Activated naive CD8-positive, alpha-beta T cell treated with anti-CD3 and anti-CD28 coated beads for 36 hours (primary cell): ENCODE results near the gene SYT8. TPM values are rescaled to one million over a fixed set of nuclear protein-coding genes. Genes with fewer than 3 reads are reported as not detected.
"Not testable (repeated sequence)": the region's sequence is repeated elsewhere in the genome, so short reads cannot be mapped to it uniquely, and the experiment has no call there.

ENCODE experiments used
- DNase-seq: peaks from one replicate; pipeline ENCODE4 v3.0.0; 2021
- H3K27ac Mint-ChIP-seq: one replicate; pipeline ENCODE4 v1.8.0; 2022; ENCODE audit warnings: mild to moderate bottlenecking, moderate library complexity, mixed read lengths
- H3K27me3 Mint-ChIP-seq: one replicate; pipeline ENCODE4 v1.8.0; 2022; ENCODE audit warnings: mild to moderate bottlenecking, mixed read lengths
- H3K36me3 Mint-ChIP-seq: one replicate; pipeline ENCODE4 v1.8.0; 2021; ENCODE audit warnings: mild to moderate bottlenecking, mixed read lengths
- H3K4me1 Mint-ChIP-seq: one replicate; pipeline ENCODE4 v1.8.0; 2021; ENCODE audit warnings: mixed read lengths
- H3K4me3 Mint-ChIP-seq: one replicate; pipeline ENCODE4 v1.8.0; 2022; ENCODE audit warnings: mild to moderate bottlenecking, moderate library complexity, mixed read lengths
- H3K9me3 Mint-ChIP-seq: one replicate; pipeline ENCODE4 v1.8.0; 2022; ENCODE audit warnings: mixed read lengths
- total RNA-seq, 2 experiments: library from RNA; stranded (reverse); gene quantifications; one replicate each; pipeline ENCODE4 v1.2.3, GENCODE V29; 2021

SYT8 gene, protein sequence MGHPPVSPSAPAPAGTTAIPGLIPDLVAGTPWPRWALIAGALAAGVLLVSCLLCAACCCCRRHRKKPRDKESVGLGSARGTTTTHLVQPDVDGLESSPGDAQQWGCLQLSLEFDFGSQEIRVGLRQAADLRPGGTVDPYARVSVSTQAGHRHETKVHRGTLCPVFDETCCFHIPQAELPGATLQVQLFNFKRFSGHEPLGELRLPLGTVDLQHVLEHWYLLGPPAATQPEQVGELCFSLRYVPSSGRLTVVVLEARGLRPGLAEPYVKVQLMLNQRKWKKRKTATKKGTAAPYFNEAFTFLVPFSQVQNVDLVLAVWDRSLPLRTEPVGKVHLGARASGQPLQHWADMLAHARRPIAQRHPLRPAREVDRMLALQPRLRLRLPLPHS
- not detected for total RNA-seq

DNA sequence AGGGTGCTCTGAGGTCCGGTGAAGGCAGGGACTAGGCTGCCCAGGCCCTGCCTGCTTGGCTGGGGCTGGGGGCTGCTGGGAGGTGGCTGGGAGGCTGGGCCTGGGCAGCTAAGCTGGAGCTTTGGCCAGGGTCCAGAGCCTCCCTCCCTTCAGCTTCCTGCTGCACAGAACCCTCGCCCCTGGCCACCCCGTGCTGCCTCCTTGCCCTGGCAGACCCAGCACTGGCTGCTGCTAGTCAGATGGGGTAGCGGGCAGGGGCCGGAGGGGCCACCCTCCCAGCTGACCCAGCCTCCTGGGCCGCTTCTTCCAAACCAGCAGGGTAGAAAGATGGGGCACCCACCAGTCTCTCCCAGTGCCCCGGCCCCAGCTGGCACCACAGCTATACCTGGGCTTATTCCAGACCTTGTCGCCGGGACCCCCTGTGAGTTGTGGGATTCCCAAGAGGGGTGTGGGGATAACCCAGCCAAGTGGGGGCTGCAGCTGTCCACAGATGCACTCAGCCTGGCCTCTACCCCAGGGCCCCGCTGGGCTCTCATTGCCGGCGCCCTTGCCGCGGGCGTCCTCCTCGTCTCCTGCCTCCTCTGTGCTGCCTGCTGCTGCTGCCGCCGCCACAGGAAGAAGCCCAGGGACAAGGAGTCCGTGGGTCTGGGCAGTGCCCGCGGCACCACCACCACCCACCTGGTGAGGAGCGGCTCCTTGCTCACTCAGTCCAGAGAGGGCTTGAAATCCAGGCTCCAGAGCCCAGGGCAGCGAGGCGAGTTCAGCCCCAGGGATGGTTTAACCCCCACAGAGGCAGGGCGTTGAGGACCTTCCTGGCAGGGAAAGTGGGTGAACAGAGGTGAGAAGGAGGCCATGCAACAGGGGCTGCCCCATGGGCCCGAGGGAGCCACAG lies at the start of gene SYT8:
Gene SYT8 (plus strand): TSS at position 212 of the 892 bp plus-strand sequence. CDS start 116 bp downstream, at position 328.
- H3K36me3 Mint-ChIP-seq = no peaks in the 10 kb centered on the region
- H3K9me3 Mint-ChIP-seq = no peaks in the 10 kb centered on the region
- H3K27me3 Mint-ChIP-seq = peaks cover 3% of the 10 kb centered on the region
- H3K4me3 Mint-ChIP-seq = no peak within 1 kb of the TSS
- H3K4me1 Mint-ChIP-seq = peaks cover 4% of the 10 kb centered on the region
- no peak within 1 kb of the TSS for H3K27ac Mint-ChIP-seq
- no peak for DNase-seq

DNA sequence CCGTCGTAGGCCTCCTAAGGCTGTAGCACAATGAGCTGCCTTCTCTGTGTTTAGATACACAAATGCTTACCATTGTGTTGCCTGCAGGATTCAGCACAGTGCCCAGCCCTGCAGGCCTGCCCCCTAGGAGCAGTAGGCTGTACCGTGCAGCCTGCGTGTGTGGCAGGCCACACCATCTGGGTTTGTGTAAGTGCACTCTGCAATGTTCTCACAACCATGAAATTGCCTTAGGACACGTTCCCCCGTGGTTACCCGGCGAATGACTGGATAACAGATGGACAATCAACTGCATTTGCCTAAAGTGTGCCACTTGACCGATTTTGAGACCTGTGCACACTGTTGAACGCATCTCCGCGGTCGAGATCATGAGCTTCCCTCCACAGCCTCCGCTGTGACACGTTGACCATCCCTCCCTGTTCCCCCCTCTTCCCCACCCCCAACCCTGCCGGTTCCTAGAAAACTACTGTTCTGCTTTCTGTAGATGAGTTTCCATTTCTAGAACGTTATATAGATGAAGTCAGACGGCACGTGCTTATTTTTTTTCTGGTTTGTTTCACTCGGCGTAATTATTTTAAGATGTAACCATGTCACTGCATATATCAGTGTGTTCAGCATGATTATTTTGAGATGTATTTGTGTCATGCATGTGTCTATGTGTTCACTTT lies 48.9 kb upstream of the SYT8 start:
- Mint-ChIP-seq H3K27ac (no peak overlapping the region), H3K9me3 (no peaks in the 10 kb centered on the region), H3K4me3 (no peak overlapping the region), H3K27me3 (no peaks in the 10 kb centered on the region), H3K36me3 (no peaks in the 10 kb centered on the region), H3K4me1 (no peaks in the 10 kb centered on the region)
- no peak for DNase-seq

DNA sequence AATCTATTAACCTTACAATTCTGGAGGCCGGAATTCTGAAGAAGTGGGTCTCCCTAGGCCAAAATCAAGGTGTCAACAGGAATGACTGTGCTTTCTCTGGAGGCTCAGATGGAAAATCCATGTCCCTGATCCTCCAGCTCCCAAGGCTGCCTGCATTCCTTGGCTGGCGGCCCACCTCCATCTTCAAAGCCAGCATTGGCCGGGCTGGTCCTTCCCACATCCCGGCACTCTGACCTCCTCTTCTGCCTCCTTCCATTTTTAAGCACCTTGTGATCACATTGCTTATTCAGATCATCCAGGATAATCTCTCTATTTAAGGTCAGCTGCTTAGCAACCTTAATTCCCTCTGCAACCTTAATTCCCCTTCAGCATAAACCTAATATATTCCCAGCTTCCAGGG lies 48.3 kb upstream of the SYT8 start:
- DNase-seq = no peak
- H3K4me1 Mint-ChIP-seq = no peaks in the 10 kb centered on the region
- no peaks in the 10 kb centered on the region for H3K9me3 Mint-ChIP-seq
- no peak overlapping the region for H3K27ac Mint-ChIP-seq
- H3K36me3 Mint-ChIP-seq = no peaks in the 10 kb centered on the region
- no peak overlapping the region for H3K4me3 Mint-ChIP-seq
- no peaks in the 10 kb centered on the region for H3K27me3 Mint-ChIP-seq

DNA sequence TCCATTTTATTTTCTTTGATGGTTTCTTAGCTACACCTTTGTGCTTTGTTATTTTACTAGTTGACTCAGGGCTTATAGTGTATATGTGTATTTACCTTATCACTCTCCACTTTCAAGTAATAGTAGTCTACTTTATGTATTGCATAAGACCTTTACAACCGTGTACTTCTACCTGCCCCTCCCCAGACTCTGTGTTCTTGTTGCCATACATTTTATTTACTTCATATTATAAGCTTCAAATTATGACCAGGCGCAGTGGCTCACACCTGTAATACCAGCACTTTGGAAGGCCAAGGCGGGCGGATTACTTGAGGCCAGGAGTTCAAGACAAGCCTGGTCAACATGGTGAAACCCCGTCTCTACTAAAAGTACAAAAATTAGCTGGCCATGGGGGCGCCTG lies 42.9 kb upstream of the SYT8 start:
- H3K9me3 Mint-ChIP-seq = peaks cover 1% of the 10 kb centered on the region
- no peak overlapping the region for H3K4me3 Mint-ChIP-seq
- no peaks in the 10 kb centered on the region for H3K27me3 Mint-ChIP-seq
- no peak overlapping the region for H3K27ac Mint-ChIP-seq
- peaks cover 6% of the 10 kb centered on the region for H3K36me3 Mint-ChIP-seq
- DNase-seq = no peak
- peaks cover 3% of the 10 kb centered on the region for H3K4me1 Mint-ChIP-seq

DNA sequence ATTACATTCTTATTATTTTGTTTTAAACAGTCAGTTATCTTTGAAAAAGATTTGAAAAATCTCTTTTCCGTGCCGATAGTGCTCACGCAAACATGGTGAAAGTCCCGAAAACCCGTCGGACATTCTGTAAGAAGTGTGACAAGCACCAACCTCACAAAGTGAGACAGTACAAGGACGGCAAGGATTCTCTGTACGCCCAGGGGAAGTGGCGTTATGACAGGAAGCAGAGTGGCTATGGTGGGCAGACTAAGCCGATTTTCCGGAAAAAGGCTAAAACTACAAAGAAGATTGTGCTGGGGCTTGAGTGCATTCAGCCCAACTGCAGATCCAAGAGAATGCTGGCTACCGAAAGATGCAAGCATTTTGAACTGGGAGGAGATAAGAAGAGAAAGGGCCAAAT lies 42.3 kb upstream of the SYT8 start:
- Mint-ChIP-seq H3K4me3 (peak overlapping the region; percentile 72), H3K27me3 (no peaks in the 10 kb centered on the region)

DNA sequence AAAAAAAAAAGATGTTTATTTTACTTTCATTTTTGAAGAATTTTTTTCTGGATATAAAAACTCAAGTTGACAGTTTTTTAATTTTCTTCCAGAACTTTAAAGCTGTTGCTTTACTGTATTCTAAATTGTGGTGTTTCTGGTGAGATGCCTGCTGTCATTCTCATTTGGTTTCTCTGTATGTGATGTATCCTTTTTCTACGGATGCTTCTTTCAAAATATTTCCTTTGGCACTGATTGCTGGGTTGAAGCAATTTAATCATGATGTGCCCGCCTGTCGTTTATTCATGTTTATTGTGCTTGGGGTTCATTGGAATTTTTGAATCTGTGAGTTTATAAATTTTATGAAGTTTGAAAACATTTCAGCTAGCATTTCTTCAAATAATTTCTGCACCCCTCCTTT lies 41.7 kb upstream of the SYT8 start:
- Mint-ChIP-seq H3K4me3 (no peak overlapping the region), H3K4me1 (peaks cover 3% of the 10 kb centered on the region), H3K27me3 (no peaks in the 10 kb centered on the region), H3K36me3 (peaks cover 6% of the 10 kb centered on the region), H3K27ac (no peak overlapping the region), H3K9me3 (peaks cover 1% of the 10 kb centered on the region)
- no peak for DNase-seq

More for the DNA sequence above, 42.3 kb upstream of the SYT8 start:
- Mint-ChIP-seq H3K27ac (no peak overlapping the region), H3K36me3 (peaks cover 6% of the 10 kb centered on the region), H3K4me1 (peaks cover 3% of the 10 kb centered on the region), H3K9me3 (peaks cover 1% of the 10 kb centered on the region)
- no peak for DNase-seq

DNA sequence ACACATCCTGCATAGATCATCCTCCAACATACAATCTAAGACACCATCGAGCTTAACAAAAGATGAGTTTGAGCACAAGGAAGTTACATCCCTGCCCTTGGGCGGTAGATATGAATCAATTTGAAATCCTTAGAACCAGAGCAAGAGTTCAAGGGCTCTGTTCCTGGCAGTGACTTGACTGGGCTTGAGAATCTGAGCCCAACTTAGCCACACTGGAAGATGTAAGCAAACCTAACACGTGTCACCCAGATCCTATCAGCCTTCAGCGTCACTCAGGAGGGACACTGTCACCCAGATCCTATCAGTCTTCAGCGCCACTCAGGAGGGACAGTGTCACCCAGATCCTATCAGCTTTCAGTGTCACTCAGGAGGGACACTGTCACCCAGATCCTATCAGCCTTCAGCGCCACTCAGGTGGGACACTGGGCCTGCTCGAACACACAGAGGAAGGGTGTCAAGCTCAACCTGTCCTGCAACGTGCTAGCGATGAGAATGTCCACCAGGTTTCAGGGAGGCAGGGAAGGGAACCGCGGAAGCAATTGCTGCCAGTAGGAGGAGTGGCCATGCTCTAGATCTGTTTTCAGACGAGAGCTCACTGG lies 38.3 kb upstream of the SYT8 start:
- H3K4me3 Mint-ChIP-seq = no peak overlapping the region

DNA sequence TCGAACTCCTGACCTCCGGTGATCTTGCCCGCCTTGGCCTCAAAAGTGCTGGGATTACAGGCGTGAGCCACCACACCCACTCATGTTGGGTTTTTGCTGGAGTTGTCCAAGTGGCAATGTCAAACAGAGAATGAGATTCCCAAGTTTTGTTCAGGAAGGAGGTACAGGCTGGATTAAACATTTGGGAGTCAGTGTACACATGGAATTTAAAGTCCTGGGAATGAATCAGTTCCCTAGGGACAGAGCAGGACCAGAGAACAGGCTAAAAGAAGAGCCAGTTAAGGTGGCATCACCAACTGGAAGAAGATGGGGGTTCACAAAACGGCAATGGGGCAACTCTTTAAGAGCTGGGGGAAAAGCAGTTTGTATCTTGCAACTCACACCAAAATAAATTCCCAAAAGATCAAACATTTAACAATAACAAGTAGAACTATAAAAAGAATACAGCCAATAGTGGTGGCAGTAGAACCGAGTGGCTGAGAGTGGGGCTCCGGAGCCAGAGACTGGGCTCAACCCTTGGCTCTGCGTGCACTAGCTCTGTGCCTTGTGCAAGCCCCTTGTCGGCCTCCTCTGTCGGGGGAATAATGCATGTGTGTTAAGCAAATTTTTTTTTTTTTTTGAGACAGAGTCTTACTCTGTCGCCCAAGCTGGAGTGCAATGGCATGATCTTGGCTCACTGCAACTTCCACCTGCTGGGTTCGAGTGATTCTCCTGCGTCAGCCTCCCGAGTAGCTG lies 37.2 kb upstream of the SYT8 start:
- DNase-seq = no peak
- Mint-ChIP-seq H3K4me1 (peaks cover 1% of the 10 kb centered on the region), H3K9me3 (peaks cover under 1% of the 10 kb centered on the region), H3K27me3 (no peaks in the 10 kb centered on the region), H3K27ac (no peak overlapping the region), H3K36me3 (peaks cover 4% of the 10 kb centered on the region), H3K4me3 (no peak overlapping the region)

More for the DNA sequence above, 38.3 kb upstream of the SYT8 start:
- H3K36me3 Mint-ChIP-seq = peaks cover 6% of the 10 kb centered on the region
- no peak for DNase-seq
- H3K9me3 Mint-ChIP-seq = peaks cover 1% of the 10 kb centered on the region
- peaks cover 3% of the 10 kb centered on the region for H3K4me1 Mint-ChIP-seq
- H3K27me3 Mint-ChIP-seq = no peaks in the 10 kb centered on the region
- H3K27ac Mint-ChIP-seq = no peak overlapping the region

DNA sequence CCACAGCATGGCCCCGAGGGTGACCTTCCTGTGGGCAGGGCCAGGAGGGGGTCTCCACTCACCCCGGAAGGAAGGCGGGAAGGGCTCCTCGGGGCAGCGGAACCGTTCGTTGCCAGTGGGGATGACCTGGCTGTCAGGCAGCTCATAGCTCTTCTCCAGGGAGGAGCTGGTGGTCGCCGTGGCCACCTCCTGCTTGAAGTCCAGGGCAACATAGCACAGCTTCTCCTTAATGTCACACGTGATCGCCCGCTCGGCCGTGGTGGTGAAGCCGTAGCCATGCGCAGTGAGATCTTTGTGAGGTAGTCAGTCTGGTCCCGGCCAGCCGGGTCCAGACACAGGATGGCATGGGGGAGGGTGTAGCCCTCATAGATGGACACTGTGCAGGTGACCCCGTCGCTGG lies 31.5 kb upstream of the SYT8 start:
- Mint-ChIP-seq H3K27me3 (peaks cover 6% of the 10 kb centered on the region), H3K4me1 (no peaks in the 10 kb centered on the region), H3K27ac (no peak overlapping the region), H3K9me3 (no peaks in the 10 kb centered on the region), H3K4me3 (no peak overlapping the region), H3K36me3 (no peaks in the 10 kb centered on the region)
- DNase-seq = no peak

DNA sequence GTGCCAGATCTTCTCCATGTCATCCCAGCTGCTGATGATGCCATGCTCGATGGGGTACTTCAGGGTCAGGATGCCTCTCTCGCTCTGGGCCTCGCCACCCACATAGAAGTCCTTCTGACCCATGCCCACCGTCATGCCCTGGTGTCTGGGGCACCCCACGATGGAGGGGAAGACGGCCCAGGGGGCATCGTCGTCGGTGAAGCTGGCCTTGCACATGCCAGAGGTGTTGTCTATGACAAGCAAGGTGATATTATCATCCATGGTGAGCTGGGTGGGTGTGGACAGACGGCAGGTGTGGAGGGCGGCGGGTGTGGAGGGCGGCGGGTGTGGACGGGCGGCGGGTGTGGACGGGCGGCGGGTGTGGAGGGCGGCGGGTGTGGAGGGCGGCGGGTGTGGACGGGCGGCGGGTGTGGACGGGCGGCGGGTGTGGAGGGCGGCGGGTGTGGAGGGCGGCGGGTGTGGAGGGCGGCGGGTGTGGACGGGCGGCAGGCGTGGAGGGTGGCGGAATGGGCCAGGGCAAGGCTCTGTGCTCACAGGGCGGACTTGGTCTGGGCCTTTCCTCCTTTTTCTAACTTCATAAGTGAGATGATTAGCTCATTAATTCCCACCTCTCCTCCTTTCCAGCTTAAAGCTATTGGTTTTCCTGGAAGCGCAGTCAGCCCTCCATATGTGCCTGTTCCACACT lies 30.8 kb upstream of the SYT8 start:
- not testable (repeated sequence) for H3K4me1 Mint-ChIP-seq, DNase-seq, H3K36me3 Mint-ChIP-seq, H3K4me3 Mint-ChIP-seq, H3K9me3 Mint-ChIP-seq, H3K27me3 Mint-ChIP-seq, H3K27ac Mint-ChIP-seq

DNA sequence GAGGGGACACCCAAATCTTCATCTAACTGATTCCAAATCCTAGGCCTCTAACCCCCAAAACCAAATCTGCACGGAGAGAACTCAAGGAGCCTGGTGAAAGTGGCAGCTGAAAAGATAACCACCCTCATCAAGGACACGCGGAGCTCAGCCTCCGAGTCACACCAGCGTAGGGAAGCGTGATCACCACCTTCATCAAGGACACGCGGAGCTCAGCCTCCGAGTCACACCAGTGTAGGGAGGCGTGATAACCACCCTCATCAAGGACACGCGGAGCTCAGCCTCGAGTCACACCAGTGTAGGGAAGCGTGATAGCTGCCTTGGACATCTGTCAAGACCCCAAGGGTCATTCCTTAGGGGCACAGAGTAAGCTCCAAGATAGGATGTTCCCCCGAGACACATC lies 29.3 kb upstream of the SYT8 start:
- Mint-ChIP-seq H3K4me3 (no peak overlapping the region), H3K27me3 (peaks cover 6% of the 10 kb centered on the region), H3K4me1 (no peaks in the 10 kb centered on the region), H3K36me3 (peaks cover 1% of the 10 kb centered on the region), H3K9me3 (no peaks in the 10 kb centered on the region), H3K27ac (no peak overlapping the region)
- DNase-seq = no peak

DNA sequence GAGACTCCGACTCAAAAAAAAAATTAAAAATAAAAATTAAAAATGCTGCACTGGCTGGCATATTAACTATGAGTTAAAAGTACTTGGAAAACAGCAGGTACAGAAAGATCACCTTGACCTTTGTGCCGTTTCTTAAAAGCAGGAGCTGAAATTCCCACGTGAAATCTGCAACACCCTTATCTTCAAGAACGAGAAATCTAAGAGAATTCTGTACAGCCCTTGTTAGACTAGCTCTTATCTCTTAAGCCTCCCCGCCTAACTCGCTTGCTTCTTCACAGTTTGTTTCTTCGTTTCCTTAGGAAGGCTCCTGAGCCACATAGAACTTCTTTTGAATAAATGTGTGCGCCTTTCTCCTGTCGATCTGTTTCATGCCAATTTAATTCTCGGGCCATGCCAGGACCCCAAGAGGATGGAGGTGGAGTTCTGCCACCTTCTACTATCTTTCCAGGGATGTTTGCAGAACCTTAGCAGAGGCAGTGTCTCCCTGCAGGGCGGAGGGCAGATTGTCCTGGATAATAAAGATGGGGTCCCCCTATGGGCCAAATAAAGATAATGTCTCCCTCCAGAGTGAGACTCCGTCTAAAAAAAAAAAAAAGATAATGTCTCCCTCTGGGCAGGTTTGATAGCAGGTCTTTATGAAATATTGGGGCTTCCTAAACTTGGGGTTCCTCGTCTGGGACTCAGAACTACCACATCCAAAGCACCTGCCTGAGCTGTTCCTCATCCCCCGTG lies 27.4 kb upstream of the SYT8 start:
- Mint-ChIP-seq H3K27me3 (peaks cover 6% of the 10 kb centered on the region), H3K27ac (no peak overlapping the region), H3K4me3 (no peak overlapping the region), H3K4me1 (no peaks in the 10 kb centered on the region), H3K9me3 (no peaks in the 10 kb centered on the region), H3K36me3 (peaks cover 1% of the 10 kb centered on the region)
- DNase-seq = no peak

DNA sequence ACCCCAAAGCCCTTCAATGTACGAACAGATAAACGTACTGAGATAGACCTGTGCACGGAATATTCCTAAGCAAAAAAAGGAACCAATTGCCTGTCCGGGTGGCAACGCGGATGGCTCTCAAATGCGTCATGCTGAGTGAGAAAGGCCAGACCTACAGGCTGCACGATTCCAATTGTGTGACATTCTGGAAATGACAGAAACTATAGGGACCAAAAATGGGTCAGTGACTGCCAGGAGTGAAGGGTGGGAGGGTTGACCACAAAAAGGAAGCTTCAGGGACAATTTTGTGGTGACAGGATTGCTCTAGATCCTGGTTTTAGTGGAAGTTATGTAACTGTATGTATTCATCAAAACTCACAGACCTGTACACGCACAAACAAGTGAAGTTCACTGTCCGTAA lies 24.0 kb upstream of the SYT8 start:
- Mint-ChIP-seq H3K9me3 (no peaks in the 10 kb centered on the region), H3K27ac (no peak overlapping the region), H3K4me1 (no peaks in the 10 kb centered on the region), H3K4me3 (no peak overlapping the region), H3K27me3 (peaks cover 8% of the 10 kb centered on the region), H3K36me3 (peaks cover 1% of the 10 kb centered on the region)
- no peak for DNase-seq
